Kidney epithelial cell (primary cell): Measurements from ENCODE around the gene RFX8. TPM values are rescaled to one million over a fixed set of nuclear protein-coding genes. Genes with fewer than 3 reads are reported as not detected.

Experiments used
- DNase-seq: peaks from one replicate; pipeline ENCODE4 v3.0.0-alpha.2; 2010; ENCODE audit warnings: low read depth
- H3K27me3 ChIP-seq: 2 replicates; pipeline ENCODE4 v1.6.0; 2011; ENCODE audit warnings: low read length; ENCODE audit not compliant: control insufficient read depth, insufficient read depth
- H3K36me3 ChIP-seq: 2 replicates; pipeline ENCODE4 v1.5.1; 2011; ENCODE audit warnings: low read length; ENCODE audit not compliant: control insufficient read depth, insufficient read depth
- H3K4me3 ChIP-seq: 2 replicates; pipeline ENCODE4 v1.5.1; 2011; ENCODE audit warnings: low read depth, mild to moderate bottlenecking, control low read depth, low read length
- CTCF ChIP-seq: IDR thresholded peaks from 2 replicates; pipeline ENCODE4 v1.5.1; 2011; ENCODE audit warnings: mild to moderate bottlenecking, moderate library complexity, low read length, control low read depth, inconsistent platforms; ENCODE audit not compliant: insufficient read depth, poor library complexity, severe bottlenecking
- total RNA-seq: library from RNA; depleted of rRNA; stranded (reverse); fragments of >200 nt; gene quantifications from 2 replicates; pipeline ENCODE4 v1.2.3, GENCODE V29; 2015

Gene RFX8
- total RNA-seq, 1 donor from 2014 or later = 0.25 TPM

DNA sequence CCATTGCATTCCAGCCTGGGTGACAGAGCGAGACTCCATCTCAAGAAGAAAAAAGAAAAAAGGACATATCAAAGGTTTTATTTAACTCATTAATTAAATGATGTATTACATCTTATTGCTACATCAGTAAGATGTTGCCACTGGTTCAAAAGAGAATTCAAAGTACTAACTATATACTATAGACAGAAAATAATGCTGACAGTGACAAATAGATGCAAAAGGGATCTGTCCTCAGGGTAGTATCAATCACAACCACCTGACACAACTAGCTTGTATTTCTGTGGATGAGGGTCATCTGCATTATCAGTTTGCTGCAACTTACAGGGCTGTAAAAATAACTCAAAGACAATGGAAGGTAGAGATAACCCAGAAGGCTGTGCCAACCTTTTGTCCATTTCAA, 71.2 kb downstream of the RFX8 start:
- no peaks in the 10 kb centered on the region for H3K36me3 ChIP-seq
- DNase-seq = no peak
- no peaks in the 10 kb centered on the region for H3K27me3 ChIP-seq
- TF ChIP-seq CTCF = no peak
- no peak overlapping the region for H3K4me3 ChIP-seq

GRCh38 chr2:101402630-101403029, 72.3 kb downstream of the RFX8 start:
- H3K36me3 ChIP-seq = no peaks in the 10 kb centered on the region
- no peak overlapping the region for H3K4me3 ChIP-seq
- DNase-seq = no peak
- TF ChIP-seq CTCF = no peak
- no peaks in the 10 kb centered on the region for H3K27me3 ChIP-seq

GRCh38 chr2:101401906-101402305, 73.0 kb downstream of the RFX8 start:
- Histone ChIP-seq H3K27me3 (no peaks in the 10 kb centered on the region), H3K36me3 (no peaks in the 10 kb centered on the region), H3K4me3 (no peak overlapping the region)
- no peak for DNase-seq
- peak; percentile 7 for TF ChIP-seq CTCF

DNA sequence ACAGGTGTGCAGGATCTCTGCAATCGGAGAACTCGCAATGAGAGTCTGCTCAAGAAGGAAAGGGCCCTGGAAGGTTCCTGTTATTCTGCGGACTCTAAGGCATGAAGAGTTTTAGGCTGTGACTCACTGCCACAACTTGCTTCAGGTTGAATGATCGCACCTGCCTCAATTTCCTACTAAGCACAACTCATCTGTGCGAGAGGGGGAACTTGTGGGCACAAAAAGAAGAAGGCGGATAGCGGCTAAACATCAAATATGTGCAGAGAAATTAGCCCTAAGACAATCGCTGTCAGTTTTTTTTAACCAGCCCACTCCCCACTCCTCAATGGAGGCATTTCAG, 73.6 kb downstream of the RFX8 start:
- no peak for TF ChIP-seq CTCF
- no peak overlapping the region for H3K4me3 ChIP-seq
- DNase-seq = no peak

GRCh38 chr2:101400506-101401325, 74.2 kb downstream of the RFX8 start:
- Histone ChIP-seq H3K36me3 (no peaks in the 10 kb centered on the region), H3K27me3 (no peaks in the 10 kb centered on the region), H3K4me3 (no peak overlapping the region)
- no peak for DNase-seq
- TF ChIP-seq CTCF = no peak

More for the DNA sequence above, 73.6 kb downstream of the RFX8 start:
- Histone ChIP-seq H3K36me3 (no peaks in the 10 kb centered on the region), H3K27me3 (no peaks in the 10 kb centered on the region)

DNA sequence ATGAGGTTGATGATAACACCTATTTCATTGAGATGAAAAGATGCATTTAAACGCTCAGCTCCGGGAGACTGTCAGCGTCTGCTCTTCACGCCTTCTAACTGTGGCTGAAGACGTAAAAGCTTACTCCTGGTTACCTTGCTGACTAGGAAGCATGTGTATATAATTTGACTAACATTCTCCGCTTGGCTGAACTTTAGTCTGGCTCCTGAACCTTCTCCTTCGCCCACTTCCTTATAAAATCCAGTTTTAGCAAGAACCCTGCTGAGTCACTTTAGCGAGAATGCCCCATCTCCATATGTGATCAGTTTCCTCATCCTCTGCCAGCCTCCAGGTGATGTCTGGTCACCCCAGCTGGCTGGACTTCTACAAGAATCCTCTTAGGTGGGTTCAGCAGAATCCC, 74.9 kb downstream of the RFX8 start:
- H3K4me3 ChIP-seq = no peak overlapping the region
- H3K36me3 ChIP-seq = no peaks in the 10 kb centered on the region
- H3K27me3 ChIP-seq = no peaks in the 10 kb centered on the region
- no peak for TF ChIP-seq CTCF
- DNase-seq = peak; percentile 93
